Central memory CD8-positive, alpha-beta T cell (primary cell): Measurements from ENCODE around the gene MINDY3.
A peak's percentile ranks its signal among the peaks of the same experiment; 100 is the strongest.
"Not testable (repeated sequence)": the region's sequence is repeated elsewhere in the genome, so short reads cannot be mapped to it uniquely, and the experiment has no call there.

Experiments
- ATAC-seq: fragments of 150-1000 bp; cut with Tn5 transposase; replicated peaks from 2 replicates; pipeline ENCODE4 v1.10.0; 2022; ENCODE audit warnings: mild to moderate bottlenecking, moderate FRiP score, moderate number of reproducible peaks; ENCODE audit not compliant: poor library complexity, severe bottlenecking; ENCODE audit errors: extremely low read depth
- DNase-seq, 2 donors: peaks; one replicate each; pipeline ENCODE4 v3.0.0; 2021; ENCODE audit warnings: low spot score in 2 of 2
- H3K27ac Mint-ChIP-seq: one replicate; pipeline ENCODE4 v1.8.0; 2022; ENCODE audit warnings: low read depth, mild to moderate bottlenecking, moderate library complexity, mixed read lengths
- H3K27me3 Mint-ChIP-seq: one replicate; pipeline ENCODE4 v1.8.0; 2022; ENCODE audit warnings: mixed read lengths
- H3K36me3 Mint-ChIP-seq: one replicate; pipeline ENCODE4 v1.8.0; 2022; ENCODE audit warnings: mild to moderate bottlenecking, moderate library complexity, mixed read lengths; ENCODE audit not compliant: insufficient read depth
- H3K4me1 Mint-ChIP-seq: one replicate; pipeline ENCODE4 v1.8.0; 2022; ENCODE audit warnings: mixed read lengths
- H3K4me3 Mint-ChIP-seq: one replicate; pipeline ENCODE4 v1.8.0; 2022; ENCODE audit warnings: mild to moderate bottlenecking, moderate library complexity, mixed read lengths
- H3K9me3 Mint-ChIP-seq: one replicate; pipeline ENCODE4 v1.8.0; 2022; ENCODE audit warnings: mixed read lengths

MINDY3 gene

GRCh38 chr10:15859906-15860691 is at the start of gene MINDY3:
Gene MINDY3, minus strand, starts transcription at chr10:15860507. Its CDS starts 208 bp downstream, at chr10:15860299.
- Mint-ChIP-seq H3K36me3 (peaks cover 8% of the 10 kb centered on the region), H3K27me3 (peaks cover 20% of the 10 kb centered on the region), H3K4me1 (peaks cover 34% of the 10 kb centered on the region)

GRCh38 chr10:15901889-15902288 is 41.6 kb upstream of the MINDY3 start:
- Mint-ChIP-seq H3K27ac (no peak overlapping the region), H3K9me3 (no peaks in the 10 kb centered on the region), H3K36me3 (no peaks in the 10 kb centered on the region), H3K4me1 (no peaks in the 10 kb centered on the region), H3K4me3 (no peak overlapping the region), H3K27me3 (peaks cover 29% of the 10 kb centered on the region)
- no peak for ATAC-seq
- no peak for DNase-seq

More at GRCh38 chr10:15859906-15860691, at the start of gene MINDY3:
- Mint-ChIP-seq H3K9me3 (peaks cover 5% of the 10 kb centered on the region), H3K27ac (peak within 1 kb of the TSS; percentile 96), H3K4me3 (peak within 1 kb of the TSS; percentile 98)
- peak; percentile 95 for ATAC-seq
- peak; percentile 64 to 73 for DNase-seq

GRCh38 chr10:15898046-15898445 is 37.7 kb upstream of the MINDY3 start:
- Mint-ChIP-seq H3K27ac (no peak overlapping the region), H3K27me3 (peaks cover 61% of the 10 kb centered on the region), H3K9me3 (no peaks in the 10 kb centered on the region), H3K4me3 (no peak overlapping the region), H3K4me1 (no peaks in the 10 kb centered on the region), H3K36me3 (no peaks in the 10 kb centered on the region)
- no peak for ATAC-seq
- DNase-seq: no peak

GRCh38 chr10:15897287-15897686 is 37.0 kb upstream of the MINDY3 start:
- H3K27ac Mint-ChIP-seq: no peak overlapping the region
- H3K27me3 Mint-ChIP-seq: peaks cover 69% of the 10 kb centered on the region

GRCh38 chr10:15896654-15897053 is 36.3 kb upstream of the MINDY3 start:
- no peak overlapping the region for H3K4me3 Mint-ChIP-seq
- no peaks in the 10 kb centered on the region for H3K4me1 Mint-ChIP-seq
- H3K9me3 Mint-ChIP-seq: no peaks in the 10 kb centered on the region
- DNase-seq (no peak), ATAC-seq (no peak)
- no peak overlapping the region for H3K27ac Mint-ChIP-seq
- H3K36me3 Mint-ChIP-seq: no peaks in the 10 kb centered on the region
- H3K27me3 Mint-ChIP-seq: peaks cover 63% of the 10 kb centered on the region

More at GRCh38 chr10:15897287-15897686, 37.0 kb upstream of the MINDY3 start:
- no peak for ATAC-seq
- Mint-ChIP-seq H3K9me3 (no peaks in the 10 kb centered on the region), H3K36me3 (no peaks in the 10 kb centered on the region), H3K4me1 (no peaks in the 10 kb centered on the region), H3K4me3 (no peak overlapping the region)
- DNase-seq: no peak

- no peaks in the 10 kb centered on the region for H3K4me1 Mint-ChIP-seq
- no peaks in the 10 kb centered on the region for H3K36me3 Mint-ChIP-seq
- ATAC-seq: no peak
- H3K4me3 Mint-ChIP-seq: no peak overlapping the region
- peaks cover 88% of the 10 kb centered on the region for H3K27me3 Mint-ChIP-seq
- H3K27ac Mint-ChIP-seq: no peak overlapping the region
- no peak for DNase-seq
- H3K9me3 Mint-ChIP-seq: no peaks in the 10 kb centered on the region
Observed at GRCh38 chr10:15884447-15884846, 24.1 kb upstream of the MINDY3 start.

- Mint-ChIP-seq H3K4me3 (no peak overlapping the region), H3K27me3 (peaks cover 79% of the 10 kb centered on the region), H3K4me1 (no peaks in the 10 kb centered on the region), H3K36me3 (no peaks in the 10 kb centered on the region), H3K9me3 (no peaks in the 10 kb centered on the region), H3K27ac (no peak overlapping the region)
- DNase-seq (no peak), ATAC-seq (no peak)
Observed at GRCh38 chr10:15881542-15881941, 21.2 kb upstream of the MINDY3 start.

- peaks cover 79% of the 10 kb centered on the region for H3K27me3 Mint-ChIP-seq
- no peaks in the 10 kb centered on the region for H3K36me3 Mint-ChIP-seq
- H3K4me3 Mint-ChIP-seq: no peak overlapping the region
- no peaks in the 10 kb centered on the region for H3K4me1 Mint-ChIP-seq
- H3K27ac Mint-ChIP-seq: no peak overlapping the region
- H3K9me3 Mint-ChIP-seq: no peaks in the 10 kb centered on the region
- DNase-seq (no peak), ATAC-seq (no peak)
Observed at GRCh38 chr10:15879663-15880062, 19.4 kb upstream of the MINDY3 start.

- no peak overlapping the region for H3K4me3 Mint-ChIP-seq
- no peak for DNase-seq
- ATAC-seq: no peak
- H3K4me1 Mint-ChIP-seq: no peaks in the 10 kb centered on the region
- no peaks in the 10 kb centered on the region for H3K9me3 Mint-ChIP-seq
- H3K27me3 Mint-ChIP-seq: peaks cover 79% of the 10 kb centered on the region
- H3K27ac Mint-ChIP-seq: no peak overlapping the region
- no peaks in the 10 kb centered on the region for H3K36me3 Mint-ChIP-seq
Observed at GRCh38 chr10:15879058-15879457, 18.8 kb upstream of the MINDY3 start.

GRCh38 chr10:15877836-15878576 is 17.7 kb upstream of the MINDY3 start:
- no peak overlapping the region for H3K27ac Mint-ChIP-seq
- H3K4me3 Mint-ChIP-seq: no peak overlapping the region
- ATAC-seq (no peak), DNase-seq (no peak)
- no peaks in the 10 kb centered on the region for H3K4me1 Mint-ChIP-seq
- H3K27me3 Mint-ChIP-seq: peaks cover 79% of the 10 kb centered on the region
- H3K36me3 Mint-ChIP-seq: no peaks in the 10 kb centered on the region
- no peaks in the 10 kb centered on the region for H3K9me3 Mint-ChIP-seq

- DNase-seq, ATAC-seq, H3K9me3 Mint-ChIP-seq, H3K27ac Mint-ChIP-seq, H3K4me3 Mint-ChIP-seq, H3K4me1 Mint-ChIP-seq, H3K36me3 Mint-ChIP-seq: not testable (repeated sequence)
- H3K27me3 Mint-ChIP-seq: peaks cover 79% of the 10 kb centered on the region
Observed at GRCh38 chr10:15876274-15876673, 16.0 kb upstream of the MINDY3 start.

- ATAC-seq, DNase-seq, H3K36me3 Mint-ChIP-seq, H3K4me3 Mint-ChIP-seq, H3K4me1 Mint-ChIP-seq, H3K27ac Mint-ChIP-seq, H3K9me3 Mint-ChIP-seq: not testable (repeated sequence)
- peaks cover 89% of the 10 kb centered on the region for H3K27me3 Mint-ChIP-seq
Observed at GRCh38 chr10:15872645-15873044, 12.3 kb upstream of the MINDY3 start.

GRCh38 chr10:15871823-15872222 is 11.5 kb upstream of the MINDY3 start:
- Mint-ChIP-seq H3K36me3 (no peaks in the 10 kb centered on the region), H3K27me3 (peaks cover 89% of the 10 kb centered on the region), H3K9me3 (no peaks in the 10 kb centered on the region), H3K4me1 (no peaks in the 10 kb centered on the region), H3K27ac (no peak overlapping the region), H3K4me3 (no peak overlapping the region)
- ATAC-seq (no peak), DNase-seq (no peak)
